Skeletal muscle tissue (tissue), 4 donors: ENCODE results near the gene TRIM3. TPM values are rescaled to one million over a fixed set of nuclear protein-coding genes. Genes with fewer than 3 reads are reported as not detected.

ENCODE experiments used
- H3K27ac ChIP-seq: one replicate; pipeline ENCODE4 v1.7.0; 2013; ENCODE audit warnings: mild to moderate bottlenecking, low read depth, low read length, inconsistent platforms
- H3K27me3 ChIP-seq, 3 donors: one replicate each; pipeline ENCODE4 v1.7.0; 2013; ENCODE audit warnings: low read length in 3 of 3; ENCODE audit not compliant: control insufficient read depth in 3 of 3, insufficient read depth in 3 of 3
- H3K36me3 ChIP-seq, 3 donors: one replicate each; pipeline ENCODE4 v1.7.0; 2013; ENCODE audit warnings: low read length in 3 of 3; ENCODE audit not compliant: control insufficient read depth in 3 of 3, insufficient read depth in 3 of 3
- H3K4me1 ChIP-seq, 3 donors: one replicate each; pipeline ENCODE4 v1.7.0; 2013; ENCODE audit warnings: low read length in 3 of 3, mild to moderate bottlenecking in 3 of 3; ENCODE audit not compliant: control insufficient read depth in 3 of 3, insufficient read depth in 3 of 3
- H3K4me3 ChIP-seq, 3 donors: one replicate each; pipeline ENCODE4 v1.7.0; 2013; ENCODE audit warnings: low read length in 3 of 3
- H3K9ac ChIP-seq, 3 donors: one replicate each; pipeline ENCODE4 v1.7.0; 2013; ENCODE audit warnings: low read length in 3 of 3, mild to moderate bottlenecking in 3 of 3, moderate library complexity in 2 of 3, low read depth in 1 of 3
- H3K9me3 ChIP-seq, 3 donors: one replicate each; pipeline ENCODE4 v1.7.0; 2013; ENCODE audit warnings: low read length in 3 of 3; ENCODE audit not compliant: control insufficient read depth in 3 of 3
- total RNA-seq: library from RNA; depleted of rRNA; stranded (reverse); fragments of >200 nt; gene quantifications from one replicate; pipeline ENCODE4 v1.2.3, GENCODE V29; 2014
- donor health status: Osteomylitis.

TRIM3 gene
- total RNA-seq, 1 donor from 2014 or later, result 8.4 TPM

DNA sequence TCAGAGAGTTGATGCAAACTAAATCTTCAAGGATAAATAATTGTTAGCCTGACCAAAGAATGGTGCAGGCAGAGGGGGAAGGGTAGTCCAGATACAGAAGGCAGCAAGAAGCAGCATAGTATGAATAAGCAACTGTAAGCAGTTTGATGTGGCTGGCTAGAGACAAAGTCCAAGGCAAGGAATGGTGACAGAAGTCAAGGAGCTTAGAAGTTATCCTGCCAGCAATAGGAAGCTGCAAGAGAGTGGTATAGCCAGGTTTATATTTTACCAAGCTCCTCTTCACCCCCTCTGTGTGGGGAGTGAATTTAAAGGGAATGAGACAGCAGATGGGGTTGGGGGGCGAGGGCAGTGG lies 14.7 kb downstream of the TRIM3 start:
- Histone ChIP-seq H3K36me3 (peaks cover 39 to 69% (median 57%) of the 10 kb centered on the region in 3 donors), H3K4me1 (peaks cover 5 to 14% (median 13%) of the 10 kb centered on the region in 3 donors), H3K27ac (no peak overlapping the region), H3K9ac (no peak overlapping the region), H3K27me3 (no peaks in the 10 kb centered on the region), H3K9me3 (no peaks in the 10 kb centered on the region), H3K4me3 (no peak overlapping the region)

DNA sequence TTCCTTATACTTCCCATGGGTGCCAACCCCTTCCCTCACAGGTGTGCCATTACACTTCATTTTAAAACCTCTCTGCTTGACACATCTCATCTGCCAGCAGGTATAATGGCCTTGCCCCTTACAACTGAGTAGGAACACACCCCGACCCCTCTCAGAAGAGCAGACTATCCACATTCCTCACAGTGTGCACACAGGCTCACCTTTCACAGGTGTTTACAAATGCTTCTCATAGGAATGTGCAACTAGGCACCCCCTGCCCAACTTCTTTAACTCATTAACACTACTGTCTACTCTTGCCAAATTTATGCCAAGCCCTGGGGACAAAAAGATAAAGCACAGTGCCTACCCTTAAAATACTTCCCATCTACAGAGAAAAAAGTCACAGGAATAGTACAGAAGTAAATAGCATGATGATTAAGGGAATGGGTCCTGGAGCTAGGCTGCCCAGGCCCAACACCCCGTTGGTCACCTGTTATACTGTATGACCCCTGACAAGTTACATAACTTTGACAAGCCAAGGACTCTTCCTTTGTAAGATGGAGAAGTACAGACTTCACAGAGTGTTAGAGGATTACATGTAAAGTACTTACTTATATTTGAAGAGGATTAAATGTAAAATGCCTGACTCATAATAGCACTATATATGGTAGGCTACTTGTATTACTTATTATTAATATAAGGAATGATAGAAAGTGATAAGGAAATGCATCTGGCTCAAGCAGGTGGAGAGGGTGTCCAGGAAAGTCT lies 15.2 kb downstream of the TRIM3 start:
- H3K9ac ChIP-seq, result peak overlapping the region in 1 of 3 donors; percentile 28
- H3K4me1 ChIP-seq, result peaks cover 5 to 14% (median 13%) of the 10 kb centered on the region in 3 donors
- H3K27ac ChIP-seq, result no peak overlapping the region
- peaks cover 33 to 69% (median 55%) of the 10 kb centered on the region in 3 donors for H3K36me3 ChIP-seq
- H3K9me3 ChIP-seq, result no peaks in the 10 kb centered on the region
- H3K27me3 ChIP-seq, result no peaks in the 10 kb centered on the region
- H3K4me3 ChIP-seq, result no peak overlapping the region

GRCh38 chr11:6457581-6458320 lies 16.0 kb downstream of the TRIM3 start:
- H3K9ac ChIP-seq, result no peak overlapping the region
- no peak overlapping the region for H3K27ac ChIP-seq
- peaks cover 31 to 77% (median 59%) of the 10 kb centered on the region in 3 donors for H3K36me3 ChIP-seq
- no peaks in the 10 kb centered on the region for H3K27me3 ChIP-seq
- H3K4me1 ChIP-seq, result peaks cover 6 to 14% (median 13%) of the 10 kb centered on the region in 3 donors
- H3K4me3 ChIP-seq, result no peak overlapping the region
- no peaks in the 10 kb centered on the region for H3K9me3 ChIP-seq

DNA sequence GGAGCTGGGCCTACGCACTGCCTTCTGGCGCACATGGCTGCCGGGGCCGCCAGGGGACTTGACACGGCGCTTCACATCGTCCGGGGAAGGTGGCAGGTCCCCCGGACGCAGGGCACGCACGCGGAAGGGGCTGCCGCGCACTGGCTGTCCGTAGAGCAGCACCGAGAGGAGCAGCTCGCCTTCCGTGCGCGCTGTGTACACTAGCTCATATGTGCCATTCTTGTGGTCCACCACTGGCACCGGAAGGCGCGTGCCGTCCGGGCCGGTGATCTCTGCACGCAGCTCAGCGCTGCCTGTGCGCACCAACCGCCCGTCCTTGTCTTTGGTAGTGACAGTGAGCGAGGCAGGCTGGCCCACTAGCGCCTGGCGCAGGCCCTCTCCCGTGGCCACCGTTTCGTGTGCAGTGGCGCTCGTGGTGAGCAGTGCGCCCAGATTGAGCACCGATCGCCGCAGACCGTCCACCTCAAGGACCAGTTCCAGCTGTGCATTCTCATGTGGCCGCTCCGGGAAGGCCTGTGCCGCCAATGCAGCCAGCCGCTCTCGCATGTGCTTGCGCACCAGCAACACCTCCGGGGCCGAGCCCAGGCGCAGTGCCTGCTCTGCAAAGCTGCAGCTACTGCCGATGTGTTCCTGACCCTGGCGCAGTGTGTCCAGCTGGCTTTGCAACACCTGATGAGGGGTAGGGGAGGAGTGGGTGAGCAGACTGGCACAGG lies 17.2 kb downstream of the TRIM3 start:
- H3K9me3 ChIP-seq, result no peaks in the 10 kb centered on the region
- H3K27me3 ChIP-seq, result no peaks in the 10 kb centered on the region
- no peak overlapping the region for H3K4me3 ChIP-seq
- peaks cover 10 to 14% (median 13%) of the 10 kb centered on the region in 3 donors for H3K4me1 ChIP-seq
- no peak overlapping the region for H3K27ac ChIP-seq
- peaks cover 31 to 83% (median 68%) of the 10 kb centered on the region in 3 donors for H3K36me3 ChIP-seq
- no peak overlapping the region for H3K9ac ChIP-seq

- Histone ChIP-seq H3K36me3 (peaks cover 42 to 92% (median 81%) of the 10 kb centered on the region in 3 donors), H3K27me3 (no peaks in the 10 kb centered on the region), H3K4me3 (no peak overlapping the region), H3K27ac (no peak overlapping the region), H3K4me1 (peaks cover 10 to 14% (median 13%) of the 10 kb centered on the region in 3 donors), H3K9me3 (no peaks in the 10 kb centered on the region), H3K9ac (peak overlapping the region in 2 of 3 donors; percentile 26 to 30)
Observed at GRCh38 chr11:6455070-6455469, 18.7 kb downstream of the TRIM3 start.

- Histone ChIP-seq H3K27me3 (no peaks in the 10 kb centered on the region), H3K4me1 (peaks cover 10 to 14% (median 13%) of the 10 kb centered on the region in 3 donors), H3K27ac (no peak overlapping the region), H3K9ac (no peak overlapping the region), H3K4me3 (no peak overlapping the region), H3K9me3 (no peaks in the 10 kb centered on the region), H3K36me3 (peaks cover 53 to 90% (median 80%) of the 10 kb centered on the region in 3 donors)
Observed at GRCh38 chr11:6453152-6453551, 20.6 kb downstream of the TRIM3 start.

DNA sequence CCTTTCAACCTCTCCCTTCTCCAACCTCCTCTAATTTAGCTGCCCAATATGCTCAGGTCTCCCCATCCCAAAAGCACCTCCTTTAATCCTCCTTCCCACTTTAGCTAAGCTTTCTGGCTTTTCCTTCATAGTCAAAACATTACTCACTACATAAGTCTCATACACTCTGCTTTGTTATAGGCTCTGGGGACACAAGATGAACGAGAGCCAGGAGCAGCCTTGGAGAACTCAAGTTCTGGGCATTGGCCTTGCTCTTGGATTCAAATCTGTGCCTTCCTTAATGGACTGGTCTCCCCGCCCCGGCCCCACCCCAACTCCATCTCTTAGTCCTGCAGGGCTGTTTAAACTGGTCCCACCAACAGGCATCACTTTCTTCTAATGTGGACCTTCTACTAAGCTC lies 21.5 kb downstream of the TRIM3 start:
- H3K27me3 ChIP-seq, result no peaks in the 10 kb centered on the region
- no peak overlapping the region for H3K27ac ChIP-seq
- no peak overlapping the region for H3K9ac ChIP-seq
- no peak overlapping the region for H3K4me3 ChIP-seq
- H3K4me1 ChIP-seq, result peaks cover 10 to 14% (median 13%) of the 10 kb centered on the region in 3 donors
- no peaks in the 10 kb centered on the region for H3K9me3 ChIP-seq
- peaks cover 55 to 84% (median 72%) of the 10 kb centered on the region in 3 donors for H3K36me3 ChIP-seq

GRCh38 chr11:6448574-6448973 lies 25.2 kb downstream of the TRIM3 start:
- Histone ChIP-seq H3K27me3 (no peaks in the 10 kb centered on the region), H3K36me3 (peaks cover 32 to 51% (median 44%) of the 10 kb centered on the region in 3 donors)

DNA sequence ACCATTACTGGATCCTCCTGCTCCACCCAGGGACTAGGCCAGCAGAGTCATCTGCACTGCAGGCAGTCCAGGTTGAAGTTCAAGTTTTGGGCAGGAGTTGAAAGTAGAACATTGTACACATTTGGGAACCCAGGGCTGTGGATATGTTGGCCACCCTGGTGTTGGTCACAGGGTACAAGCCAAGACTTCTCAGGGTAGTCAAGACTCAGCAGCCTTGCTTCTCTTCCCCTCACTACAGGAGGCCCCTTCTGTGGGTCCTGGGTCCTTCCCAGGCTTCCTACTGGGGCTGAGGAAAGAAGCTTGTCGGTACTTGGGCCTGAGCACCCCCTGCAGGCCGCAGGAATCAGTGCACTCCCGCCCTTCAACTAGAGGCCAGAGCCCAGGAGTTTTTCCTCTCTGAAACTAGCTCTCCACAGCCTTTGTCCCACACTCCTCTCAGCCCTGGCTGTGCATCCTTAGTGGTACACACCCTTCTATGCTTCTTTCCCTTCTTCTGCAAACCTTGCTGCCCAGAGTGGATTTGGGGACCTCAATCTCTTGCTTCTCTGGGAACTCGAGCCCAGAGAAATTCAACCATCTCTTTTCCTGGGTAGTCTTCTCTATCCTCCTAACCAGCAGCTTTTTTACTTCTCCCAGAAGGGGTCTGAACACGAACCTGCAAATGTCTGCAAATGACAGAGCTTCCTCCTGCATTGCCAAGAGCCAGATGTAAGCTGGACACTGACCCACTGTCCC lies 30.3 kb downstream of the TRIM3 start:
- H3K27ac ChIP-seq, result no peak overlapping the region
- H3K36me3 ChIP-seq, result peaks cover 0 to 6% (median 3%) of the 10 kb centered on the region in 3 donors
- H3K4me1 ChIP-seq, result no peaks in the 10 kb centered on the region
- H3K27me3 ChIP-seq, result no peaks in the 10 kb centered on the region
- H3K9ac ChIP-seq, result no peak overlapping the region
- H3K4me3 ChIP-seq, result no peak overlapping the region
- no peaks in the 10 kb centered on the region for H3K9me3 ChIP-seq

More at GRCh38 chr11:6448574-6448973, 25.2 kb downstream of the TRIM3 start:
- Histone ChIP-seq H3K4me1 (peaks cover 0 to 4% (median 0%) of the 10 kb centered on the region in 3 donors), H3K9ac (no peak overlapping the region), H3K27ac (no peak overlapping the region), H3K9me3 (no peaks in the 10 kb centered on the region), H3K4me3 (no peak overlapping the region)
